A673 (cell line): Measurements from ENCODE around the gene FAR1. TPM values are rescaled to one million over a fixed set of nuclear protein-coding genes. Genes with fewer than 3 reads are reported as not detected.

Experiments
- BruUV-seq: library from RNA; stranded (reverse); fragments of 400-500 nt; replicated peaks from 2 replicates; lab custom pipeline; 2021; lab: Mats Ljungman, UMichigan
- CTCF ChIA-PET: fragments of 300-600 bp; sonication (Branson Sonifier 250); formaldehyde crosslinking; loops from one replicate; lab custom pipeline; 2022; ENCODE audit warnings: antibody characterized with exemption; lab: Charles Lee
- POLR2A ChIA-PET: fragments of 300-600 bp; sonication (Branson Sonifier 250); formaldehyde crosslinking; loops from one replicate; lab custom pipeline; 2022; ENCODE audit warnings: antibody characterized with exemption; ENCODE audit not compliant: low non-redundant PET; lab: Charles Lee
- DNase-seq: peaks from one replicate; pipeline ENCODE4 v3.0.0-alpha.2; 2015; ENCODE audit warnings: low spot score
- H3K27ac ChIP-seq: fragments of 200-600 bp; sonication (generic); 2 replicates; pipeline ENCODE4 v1.5.1; 2016; ENCODE audit warnings: mixed run types, low read depth, mild to moderate bottlenecking, mixed read lengths, antibody characterized with exemption, low read length; ENCODE audit not compliant: poor library complexity, severe bottlenecking
- H3K27me3 ChIP-seq: fragments of 200-600 bp; sonication (generic); replicated peaks from 2 replicates; pipeline ENCODE4 v1.6.1; 2017; ENCODE audit warnings: mixed run types, low read depth, mild to moderate bottlenecking, mixed read lengths, antibody characterized with exemption, low read length; ENCODE audit not compliant: insufficient read depth, poor library complexity
- H3K36me3 ChIP-seq: fragments of 200-600 bp; sonication (generic); 2 replicates; pipeline ENCODE4 v1.6.1; 2016; ENCODE audit warnings: mixed run types, mild to moderate bottlenecking, mixed read lengths, antibody characterized with exemption, low read length; ENCODE audit not compliant: insufficient read depth, poor library complexity, severe bottlenecking
- H3K4me1 ChIP-seq: fragments of 200-600 bp; sonication (generic); 2 replicates; pipeline ENCODE4 v1.6.1; 2017; ENCODE audit warnings: mixed run types, mild to moderate bottlenecking, mixed read lengths, antibody characterized with exemption, low read length; ENCODE audit not compliant: insufficient read depth, poor library complexity, severe bottlenecking
- H3K4me3 ChIP-seq: fragments of 200-600 bp; sonication (generic); 2 replicates; pipeline ENCODE4 v1.5.1; 2016; ENCODE audit warnings: low read depth, mixed run types, mild to moderate bottlenecking, mixed read lengths, low read length; ENCODE audit not compliant: poor library complexity, severe bottlenecking
- H3K9me3 ChIP-seq: fragments of 200-600 bp; sonication (generic); 2 replicates; pipeline ENCODE4 v1.6.1; 2016; ENCODE audit warnings: mixed run types, low read depth, mild to moderate bottlenecking, mixed read lengths, antibody characterized with exemption, low read length; ENCODE audit not compliant: poor library complexity, severe bottlenecking
- EZH2 ChIP-seq: fragments of 200-600 bp; sonication (generic); IDR thresholded peaks from 2 replicates; pipeline ENCODE4 v1.6.1; 2017; ENCODE audit warnings: borderline replicate concordance, low read depth, mild to moderate bottlenecking, mixed read lengths, antibody characterized with exemption, low read length; ENCODE audit not compliant: poor library complexity, severe bottlenecking
- intact Hi-C: fragments of 100-400 bp; cut with micrococcal nuclease; formaldehyde crosslinking; loops from one replicate; pipeline ENCODE4 v1.10.0; 2022; ENCODE audit not compliant: unreplicated experiment
- total RNA-seq: library from RNA; stranded (reverse); gene quantifications from 2 replicates; pipeline ENCODE4 v1.2.3, GENCODE V29; 2021
- TF ChIP-seq, protein P1 (sequence below): fragments of 300-800, 200-600 bp; sonication (generic); conservative IDR thresholded peaks from 2 replicates; pipeline ENCODE4 v1.5.1; 2017; ENCODE audit warnings: low read depth, mild to moderate bottlenecking, antibody characterized with exemption, low read length, moderate library complexity, mixed read lengths

Gene FAR1
- total RNA-seq, 1 experiment from 2014 or later = 66.6 TPM

DNA sequence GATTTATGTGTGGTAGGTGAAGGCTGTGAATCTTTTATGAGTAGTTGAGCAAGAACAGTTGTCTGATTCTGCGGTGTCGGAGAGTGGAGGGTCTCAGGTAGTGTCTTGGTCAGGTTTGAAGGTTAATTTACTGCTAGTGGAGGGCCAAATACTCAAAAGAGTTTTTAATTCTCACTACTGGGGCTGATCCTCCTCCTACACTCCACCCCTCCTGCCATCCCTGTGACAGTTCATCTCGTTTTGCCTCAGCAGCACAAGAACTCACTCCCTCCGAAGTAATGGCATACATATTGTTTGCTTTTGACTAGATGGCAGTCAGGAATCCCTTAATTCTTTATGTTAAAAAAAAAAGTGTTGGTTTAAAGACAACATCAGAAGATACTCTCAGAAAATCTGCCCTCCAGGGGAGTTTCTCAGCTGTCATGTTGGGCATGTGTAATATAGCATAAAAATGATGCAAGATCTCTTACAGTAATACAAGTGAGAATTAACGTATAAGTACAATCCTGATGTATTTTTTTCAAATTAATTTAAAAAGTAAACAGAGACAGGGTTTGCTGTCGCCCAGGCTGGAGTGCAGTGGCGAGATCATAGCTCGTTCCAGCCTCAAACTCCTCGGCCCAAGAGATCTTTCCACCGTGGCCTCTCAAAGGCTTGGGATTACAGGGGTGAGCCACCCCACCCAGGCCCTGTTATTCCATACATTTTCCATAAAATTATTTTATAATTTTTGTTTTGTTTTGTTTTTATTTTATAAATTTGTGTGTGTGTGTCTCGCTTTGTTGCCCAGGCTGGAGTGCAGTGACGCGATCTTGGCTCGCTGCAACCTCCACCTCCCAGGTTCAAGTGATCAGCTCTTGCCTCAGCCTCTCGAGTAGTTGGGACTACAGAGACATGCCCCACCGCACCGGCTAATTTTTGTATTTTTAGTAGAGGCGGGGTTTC is 1.3 kb downstream of the FAR1 start:
- Histone ChIP-seq H3K27ac (peak overlapping the region; percentile 79), H3K4me3 (peak overlapping the region; percentile 92), H3K36me3 (no peaks in the 10 kb centered on the region), H3K9me3 (no peaks in the 10 kb centered on the region), H3K27me3 (no peaks in the 10 kb centered on the region), H3K4me1 (peaks cover 15% of the 10 kb centered on the region)
- BruUV-seq = no TSS peak
- CTCF ChIA-PET = no interaction called here
- no peak for DNase-seq
- POLR2A ChIA-PET = no interaction called here
- TF ChIP-seq EZH2 = no peak
- TF ChIP-seq, protein P1, sequence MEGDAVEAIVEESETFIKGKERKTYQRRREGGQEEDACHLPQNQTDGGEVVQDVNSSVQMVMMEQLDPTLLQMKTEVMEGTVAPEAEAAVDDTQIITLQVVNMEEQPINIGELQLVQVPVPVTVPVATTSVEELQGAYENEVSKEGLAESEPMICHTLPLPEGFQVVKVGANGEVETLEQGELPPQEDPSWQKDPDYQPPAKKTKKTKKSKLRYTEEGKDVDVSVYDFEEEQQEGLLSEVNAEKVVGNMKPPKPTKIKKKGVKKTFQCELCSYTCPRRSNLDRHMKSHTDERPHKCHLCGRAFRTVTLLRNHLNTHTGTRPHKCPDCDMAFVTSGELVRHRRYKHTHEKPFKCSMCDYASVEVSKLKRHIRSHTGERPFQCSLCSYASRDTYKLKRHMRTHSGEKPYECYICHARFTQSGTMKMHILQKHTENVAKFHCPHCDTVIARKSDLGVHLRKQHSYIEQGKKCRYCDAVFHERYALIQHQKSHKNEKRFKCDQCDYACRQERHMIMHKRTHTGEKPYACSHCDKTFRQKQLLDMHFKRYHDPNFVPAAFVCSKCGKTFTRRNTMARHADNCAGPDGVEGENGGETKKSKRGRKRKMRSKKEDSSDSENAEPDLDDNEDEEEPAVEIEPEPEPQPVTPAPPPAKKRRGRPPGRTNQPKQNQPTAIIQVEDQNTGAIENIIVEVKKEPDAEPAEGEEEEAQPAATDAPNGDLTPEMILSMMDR = no peak
- intact Hi-C loops = no loop called here

DNA sequence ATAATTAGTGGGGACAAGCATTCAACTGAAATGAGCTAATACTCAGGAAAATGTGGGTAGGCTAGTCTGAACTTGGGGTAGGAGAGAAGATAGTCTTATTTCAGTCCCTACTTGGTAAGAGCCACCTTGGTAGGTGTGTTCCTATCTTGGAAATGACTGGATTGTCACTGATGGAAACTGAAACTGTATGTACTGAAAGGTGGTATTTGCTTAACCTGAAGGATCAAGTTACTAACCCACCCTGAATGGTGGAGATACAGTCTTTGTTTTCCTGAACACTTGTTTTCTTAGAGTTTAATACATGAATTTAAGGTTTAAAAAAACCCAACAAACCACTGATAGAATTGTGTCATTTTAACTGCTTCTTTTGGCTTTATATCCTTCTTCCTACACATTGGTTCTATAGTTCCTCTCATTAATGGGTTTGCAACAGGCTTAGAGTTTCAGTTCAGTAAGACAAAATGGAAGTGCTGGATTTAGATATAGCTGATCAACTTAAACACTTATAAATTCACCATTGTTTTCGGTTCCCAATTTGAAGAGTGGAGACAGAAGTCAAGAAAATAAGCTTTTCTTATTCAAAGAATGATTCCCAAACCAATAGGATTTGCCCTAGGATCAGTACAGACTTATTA is 4.2 kb downstream of the FAR1 start:
- CTCF ChIA-PET = interaction anchor here (0.6 kb wide), 1 partner anchor 108 kb away, joined by 3 read pairs; no protein-coding TSS in a partner anchor

DNA sequence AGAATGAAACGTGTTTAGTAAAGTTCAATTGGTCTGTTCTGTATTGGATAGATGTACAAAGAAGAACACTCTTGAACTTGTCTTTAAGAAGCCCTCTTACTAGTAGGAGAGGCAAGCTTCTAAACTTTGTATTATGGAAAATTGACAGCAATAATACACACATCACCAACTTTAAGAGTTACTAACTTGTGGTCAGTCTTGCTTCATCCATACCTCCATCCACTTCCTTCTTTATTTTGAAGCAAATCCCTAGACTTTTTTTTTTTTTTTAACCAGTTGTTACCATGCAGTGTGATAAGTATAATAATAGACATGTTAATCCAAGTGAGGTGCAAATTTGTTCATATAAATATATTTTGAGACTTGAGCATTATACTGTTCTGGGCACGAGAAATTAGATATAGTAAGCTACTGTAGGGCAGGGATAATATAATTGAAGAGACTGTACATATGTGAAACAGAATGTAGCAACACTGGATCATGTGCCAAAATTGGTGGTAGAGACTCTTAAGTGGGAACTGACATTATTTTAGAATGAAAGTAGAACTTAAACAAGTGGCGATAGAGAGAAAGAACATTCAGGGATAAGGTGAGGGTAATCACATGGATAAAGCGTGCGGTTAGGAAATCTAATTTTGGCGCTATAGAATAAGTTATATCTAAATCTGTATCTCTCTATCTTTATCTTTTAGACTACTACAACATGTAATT is 6.5 kb downstream of the FAR1 start:
- H3K4me1 ChIP-seq = peaks cover 40% of the 10 kb centered on the region
- H3K4me3 ChIP-seq = no peak overlapping the region
- H3K36me3 ChIP-seq = no peaks in the 10 kb centered on the region
- H3K27me3 ChIP-seq = no peaks in the 10 kb centered on the region
- no peak for DNase-seq
- H3K9me3 ChIP-seq = no peaks in the 10 kb centered on the region
- POLR2A ChIA-PET = interaction anchor here (0.5 kb wide), 1 partner anchor 13 kb away, joined by 7 read pairs; no protein-coding TSS in a partner anchor
- intact Hi-C loops = no loop called here
- peak overlapping the region; percentile 15 for H3K27ac ChIP-seq
- CTCF ChIA-PET = no interaction called here
- TF ChIP-seq, protein P1 = no peak
- no peak for TF ChIP-seq EZH2
- no TSS peak for BruUV-seq

More for the DNA sequence above, 4.2 kb downstream of the FAR1 start:
- Histone ChIP-seq H3K4me3 (no peak overlapping the region), H3K27me3 (no peaks in the 10 kb centered on the region), H3K9me3 (no peaks in the 10 kb centered on the region), H3K4me1 (peaks cover 37% of the 10 kb centered on the region), H3K27ac (no peak overlapping the region), H3K36me3 (no peaks in the 10 kb centered on the region)
- intact Hi-C loops = no loop called here
- POLR2A ChIA-PET = interaction anchor here (0.7 kb wide), 1 partner anchor 828 kb away, joined by 3 read pairs; no protein-coding TSS in a partner anchor
- BruUV-seq = no TSS peak
- no peak for TF ChIP-seq EZH2
- TF ChIP-seq, protein P1 = no peak
- no peak for DNase-seq
